Renal pelvis (tissue), 4 donors: ENCODE data around the gene ING5. TPM values are rescaled to one million over a fixed set of nuclear protein-coding genes. Genes with fewer than 3 reads are reported as not detected.
A peak's percentile ranks its signal among the peaks of the same experiment; 100 is the strongest.

Experiments used
- DNase-seq: peaks from one replicate; pipeline ENCODE4 v3.0.0-alpha.2; 2013
- polyA plus RNA-seq, 3 donors: library from polyadenylated mRNA; unstranded; fragments of 120-200 nt; gene quantifications; one replicate each; pipeline ENCODE4 v1.2.1, GENCODE V29; 2013; ENCODE audit not compliant: insufficient read length in 3 of 3

ING5 gene
- polyA plus RNA-seq, 3 donors: 39.2 to 49.4 (median 49.4) TPM

GRCh38 chr2:241774419-241775222 is 72.8 kb downstream of the ING5 start:
- DNase-seq: no peak

GRCh38 chr2:241775223-241776177 is 73.7 kb downstream of the ING5 start:
- peak; percentile 48 for DNase-seq

GRCh38 chr2:241776336-241777169 is 74.7 kb downstream of the ING5 start, which contains the start of gene GAL3ST2:
GAL3ST2 (plus strand) TSS chr2:241776822; CDS start chr2:241776956, 134 bp downstream.
- DNase-seq: no peak

- DNase-seq: no peak
These were observed 75.4 kb downstream of the ING5 start for GRCh38 chr2:241777170-241777685.

GRCh38 chr2:241777686-241778627 is 76.1 kb downstream of the ING5 start:
- no peak for DNase-seq

Other genes with a start within 250 kb of the ING5 start
- gene STK25, start 193.5 kb upstream of the ING5 start, polyA plus RNA-seq: 100 to 1,000 TPM; 204 to 240 (median 217) TPM
- 10 to 100 TPM; 24.7 to 29.9 (median 28.4) TPM for gene BOK, start 143.3 kb upstream of the ING5 start, polyA plus RNA-seq
- 10 to 100 TPM; 59.2 to 74.3 (median 68.4) TPM for gene THAP4, start 64.9 kb upstream of the ING5 start, polyA plus RNA-seq
- gene ATG4B, start 64.3 kb upstream of the ING5 start, polyA plus RNA-seq: 100 to 1,000 TPM in 2 of 3 donors, 10 to 100 TPM in 1; 83.8 to 106 (median 103) TPM
- gene DTYMK, start 15.2 kb upstream of the ING5 start, polyA plus RNA-seq: 10 to 100 TPM; 45.7 to 49.5 (median 47.5) TPM
- gene D2HGDH, start 32.6 kb downstream of the ING5 start, polyA plus RNA-seq: 10 to 100 TPM; 43.0 to 81.1 (median 62.5) TPM
- under 1 TPM; 0.43 to 0.88 (median 0.77) TPM for gene GAL3ST2, start 74.8 kb downstream of the ING5 start, polyA plus RNA-seq
- gene NEU4, start 107.2 kb downstream of the ING5 start, polyA plus RNA-seq: 1 to 10 TPM; 1.9 to 2.5 (median 2.5) TPM
- gene PDCD1, start 156.9 kb downstream of the ING5 start, polyA plus RNA-seq: under 1 TPM; 0.11 to 0.59 (median 0.21) TPM
- gene RTP5, start 167.7 kb downstream of the ING5 start, polyA plus RNA-seq: under 1 TPM in 1 of 3 donors, not detected in 2; 0.09 TPM